GM08714 (cell line): Measurements from ENCODE around the gene MS4A4A.
"Not testable (repeated sequence)": the region's sequence is repeated elsewhere in the genome, so short reads cannot be mapped to it uniquely, and the experiment has no call there.

Experiments
- H3K4me3 ChIP-seq: fragments of 200-500 bp; sonication (Bioruptor generic); 2 replicates; pipeline ENCODE4 v1.5.1; 2014; ENCODE audit warnings: mild to moderate bottlenecking, low read length, inconsistent platforms
- ZNF274 ChIP-seq: IDR thresholded peaks from 2 replicates; pipeline ENCODE4 v1.6.1; 2012; ENCODE audit warnings: mild to moderate bottlenecking, low read depth, low read length

The MS4A4A gene

GRCh38 chr11:60274416-60274815, 6.0 kb upstream of the MS4A4A start:
- no peak for TF ChIP-seq ZNF274
- no peak overlapping the region for H3K4me3 ChIP-seq

- TF ChIP-seq ZNF274 = no peak
- H3K4me3 ChIP-seq = no peak overlapping the region
Measured at GRCh38 chr11:60281485-60281884, 1.0 kb downstream of the MS4A4A start.

- H3K4me3 ChIP-seq = no peak overlapping the region
- no peak for TF ChIP-seq ZNF274
Measured at GRCh38 chr11:60282286-60282685, 1.8 kb downstream of the MS4A4A start.

GRCh38 chr11:60285411-60286126, 5.1 kb downstream of the MS4A4A start:
- H3K4me3 ChIP-seq = not testable (repeated sequence)

- no peak for TF ChIP-seq ZNF274
Measured at GRCh38 chr11:60288531-60288930, 8.1 kb downstream of the MS4A4A start.

GRCh38 chr11:60292145-60292544, 11.7 kb downstream of the MS4A4A start:
- H3K4me3 ChIP-seq = no peak overlapping the region
- TF ChIP-seq ZNF274 = no peak

More at GRCh38 chr11:60288531-60288930, 8.1 kb downstream of the MS4A4A start:
- no peak overlapping the region for H3K4me3 ChIP-seq

- no peak for TF ChIP-seq ZNF274
- H3K4me3 ChIP-seq = no peak overlapping the region
Measured at GRCh38 chr11:60301178-60301577, 20.7 kb downstream of the MS4A4A start.

GRCh38 chr11:60301884-60302283, 21.4 kb downstream of the MS4A4A start:
- H3K4me3 ChIP-seq = not testable (repeated sequence)

GRCh38 chr11:60303661-60304060, 23.2 kb downstream of the MS4A4A start:
- TF ChIP-seq ZNF274 = no peak
- H3K4me3 ChIP-seq = no peak overlapping the region

- TF ChIP-seq ZNF274 = no peak
- H3K4me3 ChIP-seq = no peak overlapping the region
Measured at GRCh38 chr11:60305906-60306619, 25.6 kb downstream of the MS4A4A start.

- H3K4me3 ChIP-seq = no peak overlapping the region
- no peak for TF ChIP-seq ZNF274
Measured at GRCh38 chr11:60307507-60308195, 27.2 kb downstream of the MS4A4A start.

GRCh38 chr11:60310407-60310998, 30.0 kb downstream of the MS4A4A start:
- H3K4me3 ChIP-seq = no peak overlapping the region
- no peak for TF ChIP-seq ZNF274

GRCh38 chr11:60314635-60315321, 34.3 kb downstream of the MS4A4A start:
- no peak overlapping the region for H3K4me3 ChIP-seq
- TF ChIP-seq ZNF274 = no peak

GRCh38 chr11:60315871-60316270, 35.4 kb downstream of the MS4A4A start:
- H3K4me3 ChIP-seq = no peak overlapping the region

More at GRCh38 chr11:60315871-60316270, 35.4 kb downstream of the MS4A4A start:
- no peak for TF ChIP-seq ZNF274
